Prostate gland (tissue), 2 donors: ENCODE measurements around the gene IL16.

Experiments
- CTCF ChIP-seq, 4 experiments: fragments of 200-600 bp in 2 of 4; fragments of 450-650 bp in 2 of 4; sonication (generic) in 2 of 4; IDR thresholded peaks; 1 replicate in 3 of 4; 2 replicates in 1 of 4; pipeline ENCODE4 v1.5.1; 2016 to 2019; ENCODE audit warnings: antibody characterized with exemption in 4 of 4, mild to moderate bottlenecking in 2 of 4, moderate library complexity in 2 of 4
- POLR2A ChIP-seq: fragments of 450-650 bp; IDR thresholded peaks from one replicate; pipeline ENCODE4 v1.6.1; 2016; ENCODE audit warnings: antibody characterized with exemption, mild to moderate bottlenecking
- POLR2AphosphoS5 ChIP-seq: sonication (generic); formaldehyde crosslinking; IDR thresholded peaks from one replicate; pipeline ENCODE4 v1.6.1; 2017; ENCODE audit warnings: antibody characterized with exemption

GRCh38 chr15:81191701-81192100, 5.0 kb upstream of the IL16 start:
- TF ChIP-seq CTCF (IDR thresholded peaks at IDR 0.05) (no peak), POLR2A (no peak), POLR2AphosphoS5 (no peak)
